ENCODE data around the gene APOL3. TPM values are rescaled to one million over a fixed set of nuclear protein-coding genes. Genes with fewer than 3 reads are reported as not detected.
"Not testable (repeated sequence)": the region's sequence is repeated elsewhere in the genome, so short reads cannot be mapped to it uniquely, and the experiment has no call there.

The APOL3 gene
- total RNA-seq, 1 donor from 2014 or later = 2.3 TPM

DNA sequence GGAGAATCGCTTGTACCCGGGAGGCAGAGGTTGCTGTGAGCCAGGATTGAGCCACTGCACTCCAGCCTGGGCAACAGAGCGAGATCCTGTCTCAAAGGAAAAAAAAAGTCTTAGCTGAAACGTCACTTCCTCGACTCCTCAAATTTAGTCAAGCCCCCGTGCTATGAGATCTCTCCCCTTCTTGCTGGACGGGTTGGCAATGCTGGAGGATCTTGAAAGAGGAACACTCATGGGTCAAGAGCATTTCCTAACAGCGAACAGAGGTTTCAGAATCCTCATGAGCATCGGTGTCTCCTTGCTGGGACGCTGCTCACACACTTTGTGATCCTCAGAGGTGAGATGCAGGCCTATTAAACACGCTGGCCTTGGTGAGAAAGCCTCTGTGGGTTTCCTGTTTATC lies 35.9 kb downstream of the APOL3 start:
- Histone ChIP-seq H3K4me1 (ENCODE audit: insufficient read depth, low read length) (peaks cover 3% of the 10 kb centered on the region), H3K27me3 (ENCODE audit: insufficient read depth, low read length) (peaks cover 11% of the 10 kb centered on the region), H3K79me2 (ENCODE audit: insufficient read depth, low read length) (no peaks in the 10 kb centered on the region), H3K9me3 (ENCODE audit: insufficient read depth, low read depth, low read length) (no peaks in the 10 kb centered on the region), H3K27ac (ENCODE audit: low read depth, low read length) (no peak overlapping the region), H2AFZ (ENCODE audit: low read depth, low read length) (no peak overlapping the region), H4K20me1 (ENCODE audit: insufficient read depth, low read length) (no peaks in the 10 kb centered on the region), H3K36me3 (ENCODE audit: insufficient read depth, low read length) (no peaks in the 10 kb centered on the region), H3K9ac (ENCODE audit: low read length) (no peak overlapping the region), H3K4me2 (ENCODE audit: low read length) (no peak overlapping the region), H3K4me3 (ENCODE audit: insufficient read depth, low read depth, low read length) (no peak overlapping the region)
- Mint-ChIP-seq H3K4me3 (ENCODE audit: unreplicated experiment) (no peak overlapping the region), H3K9me3 (ENCODE audit: unreplicated experiment) (no peaks in the 10 kb centered on the region), H3K27ac (ENCODE audit: unreplicated experiment) (no peak overlapping the region), H3K36me3 (ENCODE audit: low read depth, unreplicated experiment) (no peaks in the 10 kb centered on the region), H3K4me1 (ENCODE audit: low read depth, unreplicated experiment) (peaks cover 3% of the 10 kb centered on the region), H3K27me3 (ENCODE audit: low read depth, unreplicated experiment) (peaks cover 25% of the 10 kb centered on the region)
- TF ChIP-seq EZH2 (IDR thresholded peaks at IDR 0.05; ENCODE audit: insufficient read depth, low read length) (no peak), CTCF (IDR thresholded peaks at IDR 0.05; ENCODE audit: insufficient read depth, low read depth, low read length) (no peak)
- FAIRE-seq (no peak), DNase-seq (ENCODE audit: low read depth) (no peak)

GRCh38 chr22:36123673-36124630 lies 36.6 kb downstream of the APOL3 start:
- H3K4me3 Mint-ChIP-seq (ENCODE audit: unreplicated experiment) = peak overlapping the region; percentile 42
- no peaks in the 10 kb centered on the region for H3K4me1 Mint-ChIP-seq (ENCODE audit: low read depth, unreplicated experiment)
- Histone ChIP-seq H3K36me3 (ENCODE audit: insufficient read depth, low read length) (no peaks in the 10 kb centered on the region), H3K9me3 (ENCODE audit: insufficient read depth, low read depth, low read length) (no peaks in the 10 kb centered on the region), H3K4me3 (ENCODE audit: insufficient read depth, low read depth, low read length) (peak overlapping the region; percentile 14), H3K27me3 (ENCODE audit: insufficient read depth, low read length) (peaks cover 7% of the 10 kb centered on the region), H4K20me1 (ENCODE audit: insufficient read depth, low read length) (no peaks in the 10 kb centered on the region), H3K9ac (ENCODE audit: low read length) (peak overlapping the region; percentile 50), H3K4me1 (ENCODE audit: insufficient read depth, low read length) (peaks cover 3% of the 10 kb centered on the region), H2AFZ (ENCODE audit: low read depth, low read length) (peak overlapping the region; percentile 83), H3K79me2 (ENCODE audit: insufficient read depth, low read length) (no peaks in the 10 kb centered on the region), H3K27ac (ENCODE audit: low read depth, low read length) (peak overlapping the region; percentile 36), H3K4me2 (ENCODE audit: low read length) (peak overlapping the region; percentile 69)
- no peaks in the 10 kb centered on the region for H3K36me3 Mint-ChIP-seq (ENCODE audit: low read depth, unreplicated experiment)
- TF ChIP-seq EZH2 (IDR thresholded peaks at IDR 0.05; ENCODE audit: insufficient read depth, low read length) (no peak), CTCF (IDR thresholded peaks at IDR 0.05; ENCODE audit: insufficient read depth, low read depth, low read length) (peak; percentile 94)
- peak; percentile 74 for FAIRE-seq
- peaks cover 18% of the 10 kb centered on the region for H3K27me3 Mint-ChIP-seq (ENCODE audit: low read depth, unreplicated experiment)
- H3K9me3 Mint-ChIP-seq (ENCODE audit: unreplicated experiment) = no peaks in the 10 kb centered on the region
- DNase-seq (ENCODE audit: low read depth) = peak; percentile 89
- H3K27ac Mint-ChIP-seq (ENCODE audit: unreplicated experiment) = peak overlapping the region; percentile 97

GRCh38 chr22:36120621-36121351 lies 39.8 kb downstream of the APOL3 start:
- not testable (repeated sequence) for DNase-seq (ENCODE audit: low read depth); FAIRE-seq; H3K4me2 ChIP-seq (ENCODE audit: low read length); H3K79me2 ChIP-seq (ENCODE audit: insufficient read depth, low read length); H3K4me3 Mint-ChIP-seq (ENCODE audit: unreplicated experiment); H3K4me1 ChIP-seq (ENCODE audit: insufficient read depth, low read length); H3K27ac Mint-ChIP-seq (ENCODE audit: unreplicated experiment); H3K36me3 Mint-ChIP-seq (ENCODE audit: low read depth, unreplicated experiment); H3K9me3 ChIP-seq (ENCODE audit: insufficient read depth, low read depth, low read length); H3K4me1 Mint-ChIP-seq (ENCODE audit: low read depth, unreplicated experiment); H4K20me1 ChIP-seq (ENCODE audit: insufficient read depth, low read length); H3K27me3 Mint-ChIP-seq (ENCODE audit: low read depth, unreplicated experiment); H2AFZ ChIP-seq (ENCODE audit: low read depth, low read length); H3K9ac ChIP-seq (ENCODE audit: low read length); H3K4me3 ChIP-seq (ENCODE audit: insufficient read depth, low read depth, low read length); H3K27ac ChIP-seq (ENCODE audit: low read depth, low read length); H3K27me3 ChIP-seq (ENCODE audit: insufficient read depth, low read length); H3K9me3 Mint-ChIP-seq (ENCODE audit: unreplicated experiment); H3K36me3 ChIP-seq (ENCODE audit: insufficient read depth, low read length)
